Astrocyte of the cerebellum (primary cell): ENCODE results near the gene RNF181.
"Not testable (repeated sequence)": the region's sequence is repeated elsewhere in the genome, so short reads cannot be mapped to it uniquely, and the experiment has no call there.

Experiments used
- DNase-seq: peaks from one replicate; pipeline ENCODE4 v3.0.0-alpha.2; 2011; ENCODE audit warnings: low read depth
- H3K4me3 ChIP-seq: 2 replicates; pipeline ENCODE4 v1.5.1; 2011; ENCODE audit warnings: mild to moderate bottlenecking, low read depth, low read length, moderate library complexity
- CTCF ChIP-seq: IDR thresholded peaks from 2 replicates; pipeline ENCODE4 v1.5.1; 2012; ENCODE audit warnings: low read length, low read depth, moderate library complexity, mild to moderate bottlenecking; ENCODE audit errors: missing control alignments
- in situ Hi-C: cut with HindIII; loops from 2 replicates; pipeline ENCODE4 v1.10.0; 2017; ENCODE audit warnings: low sequenced_read_pairs

RNF181 gene

DNA sequence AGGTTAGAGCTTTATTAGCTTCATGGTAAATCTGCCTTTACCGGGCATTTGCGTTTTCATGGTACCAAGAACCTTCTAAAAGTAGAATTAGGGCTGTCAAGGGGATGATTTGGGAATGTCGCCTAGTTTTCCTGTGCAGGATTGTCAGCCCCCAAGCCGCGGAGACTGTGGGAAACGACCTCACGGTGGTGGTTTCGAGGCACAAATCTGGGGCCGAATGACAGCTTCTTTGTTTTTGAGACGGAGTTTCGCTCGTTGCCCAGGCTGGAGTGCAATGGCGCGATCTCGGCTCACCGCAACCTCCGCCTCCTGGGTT, 19.8 kb downstream of the RNF181 start:
- in situ Hi-C loops = no loop called here
- DNase-seq = no peak
- no peak overlapping the region for H3K4me3 ChIP-seq
- TF ChIP-seq CTCF = no peak

DNA sequence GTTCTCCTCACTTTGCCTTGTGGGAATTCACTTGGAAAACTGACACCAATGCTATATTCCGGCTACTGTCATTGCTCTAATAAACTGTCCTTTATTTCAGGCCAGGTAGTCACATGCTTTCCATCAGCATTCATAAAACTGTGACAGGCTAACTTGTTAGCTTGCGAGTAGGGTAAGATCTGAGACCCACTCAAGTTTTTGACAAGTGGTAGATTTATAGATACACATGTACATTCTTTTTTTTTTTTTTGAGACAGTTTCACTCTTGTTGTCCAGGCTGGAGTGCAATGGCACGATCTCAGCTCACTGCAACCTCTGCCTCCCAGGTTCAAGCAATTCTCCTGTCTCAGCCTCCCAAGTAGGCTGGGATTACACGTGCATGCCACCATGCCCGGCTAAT, 22.2 kb downstream of the RNF181 start:
- in situ Hi-C loops, H3K4me3 ChIP-seq: not testable (repeated sequence)

GRCh38 chr2:85619617-85620016, 24.1 kb downstream of the RNF181 start:
- no peak for DNase-seq
- no peak overlapping the region for H3K4me3 ChIP-seq
- in situ Hi-C loops = no loop called here
- TF ChIP-seq CTCF = no peak

More for the DNA sequence above, 22.2 kb downstream of the RNF181 start:
- not testable (repeated sequence) for DNase-seq

- in situ Hi-C loops = no loop called here
- TF ChIP-seq CTCF = no peak
- no peak overlapping the region for H3K4me3 ChIP-seq
- DNase-seq = no peak
Observed at GRCh38 chr2:85621338-85621737, 25.8 kb downstream of the RNF181 start.

- in situ Hi-C loops = no loop called here
- H3K4me3 ChIP-seq = no peak overlapping the region
- no peak for TF ChIP-seq CTCF
- no peak for DNase-seq
Observed at GRCh38 chr2:85623991-85624390, 28.4 kb downstream of the RNF181 start.

- in situ Hi-C loops = no loop called here
- no peak for TF ChIP-seq CTCF
- no peak overlapping the region for H3K4me3 ChIP-seq
- DNase-seq = no peak
Observed at GRCh38 chr2:85628658-85629057, 33.1 kb downstream of the RNF181 start.

DNA sequence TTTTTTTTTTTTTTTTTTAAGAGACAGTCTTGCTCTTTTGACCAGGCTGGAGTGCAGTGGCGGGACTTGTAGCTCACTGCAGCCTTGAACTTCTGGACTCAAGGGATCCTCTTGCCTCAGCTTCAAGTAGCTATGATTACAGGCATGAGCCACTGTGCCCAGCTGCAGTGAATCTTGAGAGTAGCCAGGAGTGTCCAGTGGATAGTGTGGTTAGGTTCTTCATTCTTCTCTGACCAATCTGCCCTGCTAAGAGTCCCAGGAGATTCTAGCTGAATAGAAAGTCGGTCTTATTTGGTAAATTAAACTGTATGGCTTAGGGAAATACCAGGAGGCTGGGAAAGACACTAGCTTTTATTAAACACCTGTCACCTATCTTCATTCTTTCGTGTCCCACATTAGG, 35.8 kb downstream of the RNF181 start:
- no peak for TF ChIP-seq CTCF
- H3K4me3 ChIP-seq = no peak overlapping the region
- in situ Hi-C loops = no loop called here

More for the DNA sequence above, 35.8 kb downstream of the RNF181 start:
- no peak for DNase-seq
